ENCODE results near the gene HECTD1.

The HECTD1 gene

GRCh38 chr14:31167032-31167431 lies 40.6 kb downstream of the HECTD1 start:
- no peak overlapping the region for H3K4me3 ChIP-seq (ENCODE audit: low read length)
- no peaks in the 10 kb centered on the region for H3K4me1 ChIP-seq (ENCODE audit: control insufficient read depth, low read depth, low read length)
- no peak overlapping the region for H3K9ac ChIP-seq (ENCODE audit: low read length)
- no peaks in the 10 kb centered on the region for H3K27me3 ChIP-seq (ENCODE audit: control insufficient read depth, insufficient read depth, low read length)
- H3K9me3 ChIP-seq (ENCODE audit: control insufficient read depth, low read depth, low read length): no peaks in the 10 kb centered on the region
- peaks cover 58% of the 10 kb centered on the region for H3K36me3 ChIP-seq (ENCODE audit: control insufficient read depth, low read depth, low read length)
- no peak overlapping the region for H3K27ac ChIP-seq (ENCODE audit: low read length)

GRCh38 chr14:31166271-31166561 lies 41.4 kb downstream of the HECTD1 start:
- no peak overlapping the region for H3K4me3 ChIP-seq (ENCODE audit: low read length)
- no peak overlapping the region for H3K27ac ChIP-seq (ENCODE audit: low read length)
- H3K4me1 ChIP-seq (ENCODE audit: control insufficient read depth, low read depth, low read length): no peaks in the 10 kb centered on the region
- H3K9me3 ChIP-seq (ENCODE audit: control insufficient read depth, low read depth, low read length): no peaks in the 10 kb centered on the region
- H3K36me3 ChIP-seq (ENCODE audit: control insufficient read depth, low read depth, low read length): peaks cover 53% of the 10 kb centered on the region
- no peaks in the 10 kb centered on the region for H3K27me3 ChIP-seq (ENCODE audit: control insufficient read depth, insufficient read depth, low read length)
- H3K9ac ChIP-seq (ENCODE audit: low read length): no peak overlapping the region

GRCh38 chr14:31164115-31164514 lies 43.5 kb downstream of the HECTD1 start:
- Histone ChIP-seq H3K27me3 (ENCODE audit: control insufficient read depth, insufficient read depth, low read length) (no peaks in the 10 kb centered on the region), H3K9me3 (ENCODE audit: control insufficient read depth, low read depth, low read length) (no peaks in the 10 kb centered on the region), H3K4me1 (ENCODE audit: control insufficient read depth, low read depth, low read length) (no peaks in the 10 kb centered on the region), H3K9ac (ENCODE audit: low read length) (no peak overlapping the region), H3K4me3 (ENCODE audit: low read length) (no peak overlapping the region), H3K27ac (ENCODE audit: low read length) (no peak overlapping the region), H3K36me3 (ENCODE audit: control insufficient read depth, low read depth, low read length) (peaks cover 52% of the 10 kb centered on the region)

- no peaks in the 10 kb centered on the region for H3K9me3 ChIP-seq (ENCODE audit: control insufficient read depth, low read depth, low read length)
- H3K36me3 ChIP-seq (ENCODE audit: control insufficient read depth, low read depth, low read length): peaks cover 47% of the 10 kb centered on the region
- no peaks in the 10 kb centered on the region for H3K27me3 ChIP-seq (ENCODE audit: control insufficient read depth, insufficient read depth, low read length)
- H3K9ac ChIP-seq (ENCODE audit: low read length): no peak overlapping the region
- no peaks in the 10 kb centered on the region for H3K4me1 ChIP-seq (ENCODE audit: control insufficient read depth, low read depth, low read length)
- no peak overlapping the region for H3K4me3 ChIP-seq (ENCODE audit: low read length)
- no peak overlapping the region for H3K27ac ChIP-seq (ENCODE audit: low read length)
Measured at GRCh38 chr14:31162910-31163649, 44.5 kb downstream of the HECTD1 start.

- Histone ChIP-seq H3K9ac (ENCODE audit: low read length) (no peak overlapping the region), H3K27ac (ENCODE audit: low read length) (no peak overlapping the region), H3K27me3 (ENCODE audit: control insufficient read depth, insufficient read depth, low read length) (no peaks in the 10 kb centered on the region), H3K4me3 (ENCODE audit: low read length) (no peak overlapping the region), H3K4me1 (ENCODE audit: control insufficient read depth, low read depth, low read length) (no peaks in the 10 kb centered on the region), H3K36me3 (ENCODE audit: control insufficient read depth, low read depth, low read length) (peaks cover 42% of the 10 kb centered on the region), H3K9me3 (ENCODE audit: control insufficient read depth, low read depth, low read length) (no peaks in the 10 kb centered on the region)
Measured at GRCh38 chr14:31161274-31161673, 46.3 kb downstream of the HECTD1 start.

GRCh38 chr14:31159682-31160296 lies 47.8 kb downstream of the HECTD1 start:
- no peak overlapping the region for H3K4me3 ChIP-seq (ENCODE audit: low read length)
- no peak overlapping the region for H3K9ac ChIP-seq (ENCODE audit: low read length)
- H3K27ac ChIP-seq (ENCODE audit: low read length): no peak overlapping the region
- no peaks in the 10 kb centered on the region for H3K9me3 ChIP-seq (ENCODE audit: control insufficient read depth, low read depth, low read length)
- H3K4me1 ChIP-seq (ENCODE audit: control insufficient read depth, low read depth, low read length): no peaks in the 10 kb centered on the region
- H3K36me3 ChIP-seq (ENCODE audit: control insufficient read depth, low read depth, low read length): peaks cover 42% of the 10 kb centered on the region
- H3K27me3 ChIP-seq (ENCODE audit: control insufficient read depth, insufficient read depth, low read length): no peaks in the 10 kb centered on the region

GRCh38 chr14:31154956-31155355 lies 52.6 kb downstream of the HECTD1 start:
- peaks cover 38% of the 10 kb centered on the region for H3K36me3 ChIP-seq (ENCODE audit: control insufficient read depth, low read depth, low read length)
- H3K27me3 ChIP-seq (ENCODE audit: control insufficient read depth, insufficient read depth, low read length): no peaks in the 10 kb centered on the region
- no peak overlapping the region for H3K27ac ChIP-seq (ENCODE audit: low read length)
- H3K9ac ChIP-seq (ENCODE audit: low read length): no peak overlapping the region
- H3K4me1 ChIP-seq (ENCODE audit: control insufficient read depth, low read depth, low read length): no peaks in the 10 kb centered on the region
- H3K4me3 ChIP-seq (ENCODE audit: low read length): no peak overlapping the region
- no peaks in the 10 kb centered on the region for H3K9me3 ChIP-seq (ENCODE audit: control insufficient read depth, low read depth, low read length)

- H3K9me3 ChIP-seq (ENCODE audit: control insufficient read depth, low read depth, low read length): no peaks in the 10 kb centered on the region
- no peak overlapping the region for H3K27ac ChIP-seq (ENCODE audit: low read length)
- H3K36me3 ChIP-seq (ENCODE audit: control insufficient read depth, low read depth, low read length): peaks cover 65% of the 10 kb centered on the region
- H3K4me3 ChIP-seq (ENCODE audit: low read length): no peak overlapping the region
- no peaks in the 10 kb centered on the region for H3K27me3 ChIP-seq (ENCODE audit: control insufficient read depth, insufficient read depth, low read length)
- H3K4me1 ChIP-seq (ENCODE audit: control insufficient read depth, low read depth, low read length): no peaks in the 10 kb centered on the region
- H3K9ac ChIP-seq (ENCODE audit: low read length): no peak overlapping the region
Measured at GRCh38 chr14:31142455-31143087, 65.0 kb downstream of the HECTD1 start.

- Histone ChIP-seq H3K9me3 (ENCODE audit: control insufficient read depth, low read depth, low read length) (no peaks in the 10 kb centered on the region), H3K9ac (ENCODE audit: low read length) (no peak overlapping the region), H3K36me3 (ENCODE audit: control insufficient read depth, low read depth, low read length) (peaks cover 69% of the 10 kb centered on the region), H3K27me3 (ENCODE audit: control insufficient read depth, insufficient read depth, low read length) (no peaks in the 10 kb centered on the region), H3K4me3 (ENCODE audit: low read length) (no peak overlapping the region), H3K4me1 (ENCODE audit: control insufficient read depth, low read depth, low read length) (no peaks in the 10 kb centered on the region), H3K27ac (ENCODE audit: low read length) (no peak overlapping the region)
Measured at GRCh38 chr14:31139301-31139847, 68.2 kb downstream of the HECTD1 start.

- H3K9me3 ChIP-seq (ENCODE audit: control insufficient read depth, low read depth, low read length): no peaks in the 10 kb centered on the region
- H3K36me3 ChIP-seq (ENCODE audit: control insufficient read depth, low read depth, low read length): peaks cover 68% of the 10 kb centered on the region
Measured at GRCh38 chr14:31138301-31138700, 69.3 kb downstream of the HECTD1 start.

GRCh38 chr14:31137214-31137889 lies 70.2 kb downstream of the HECTD1 start:
- Histone ChIP-seq H3K27ac (ENCODE audit: low read length) (no peak overlapping the region), H3K4me1 (ENCODE audit: control insufficient read depth, low read depth, low read length) (no peaks in the 10 kb centered on the region), H3K9me3 (ENCODE audit: control insufficient read depth, low read depth, low read length) (no peaks in the 10 kb centered on the region), H3K9ac (ENCODE audit: low read length) (no peak overlapping the region), H3K27me3 (ENCODE audit: control insufficient read depth, insufficient read depth, low read length) (no peaks in the 10 kb centered on the region), H3K4me3 (ENCODE audit: low read length) (no peak overlapping the region), H3K36me3 (ENCODE audit: control insufficient read depth, low read depth, low read length) (peaks cover 73% of the 10 kb centered on the region)

More at GRCh38 chr14:31138301-31138700, 69.3 kb downstream of the HECTD1 start:
- no peaks in the 10 kb centered on the region for H3K27me3 ChIP-seq (ENCODE audit: control insufficient read depth, insufficient read depth, low read length)
- H3K27ac ChIP-seq (ENCODE audit: low read length): no peak overlapping the region
- no peaks in the 10 kb centered on the region for H3K4me1 ChIP-seq (ENCODE audit: control insufficient read depth, low read depth, low read length)
- no peak overlapping the region for H3K4me3 ChIP-seq (ENCODE audit: low read length)
- H3K9ac ChIP-seq (ENCODE audit: low read length): no peak overlapping the region
